WTC11 (cell line): ENCODE measurements around the gene DISC1. TPM values are rescaled to one million over a fixed set of nuclear protein-coding genes. Genes with fewer than 3 reads are reported as not detected.

Experiments used
- ATAC-seq: fragments of 200-7000 bp; cut with Tn5 transposase; 2 replicates; pipeline ENCODE4 v1.10.0; 2021; ENCODE audit warnings: mild to moderate bottlenecking, moderate library complexity
- CTCF ChIA-PET: fragments of 300-600 bp; sonication (Branson Sonifier 250); formaldehyde crosslinking; loops from one replicate; lab custom pipeline; 2021; ENCODE audit warnings: antibody characterized with exemption; lab: Charles Lee
- POLR2A ChIA-PET: fragments of 350-600 bp; sonication (Branson Sonifier 250); formaldehyde crosslinking; loops from one replicate; lab custom pipeline; 2021; ENCODE audit warnings: antibody characterized with exemption; lab: Charles Lee
- DNase-seq: peaks from one replicate; pipeline ENCODE4 v3.0.0; 2021; ENCODE audit warnings: low spot score
- H3K27ac Mint-ChIP-seq: 2 replicates; pipeline ENCODE4 v1.8.0; 2021; ENCODE audit warnings: mixed read lengths
- H3K27me3 Mint-ChIP-seq: 2 replicates; pipeline ENCODE4 v1.8.0; 2021; ENCODE audit warnings: low read depth, mild to moderate bottlenecking, moderate library complexity, mixed read lengths
- H3K36me3 Mint-ChIP-seq: 2 replicates; pipeline ENCODE4 v1.8.0; 2021; ENCODE audit warnings: mixed read lengths
- H3K4me1 Mint-ChIP-seq: 2 replicates; pipeline ENCODE4 v1.8.0; 2022; ENCODE audit warnings: mixed read lengths
- H3K4me3 Mint-ChIP-seq: 2 replicates; pipeline ENCODE4 v1.8.0; 2021; ENCODE audit warnings: mild to moderate bottlenecking, moderate library complexity, mixed read lengths
- H3K9me3 Mint-ChIP-seq: 2 replicates; pipeline ENCODE4 v1.8.0; 2021; ENCODE audit warnings: mixed read lengths
- CBFB ChIP-seq: sonication (generic); formaldehyde crosslinking; IDR thresholded peaks from 2 replicates; pipeline ENCODE4 v1.8.1; 2022; ENCODE audit warnings: mild to moderate bottlenecking, low read depth, missing genetic modification reagents
- ELF4 ChIP-seq: sonication (generic); formaldehyde crosslinking; IDR thresholded peaks from 2 replicates; pipeline ENCODE4 v1.8.1; 2022; ENCODE audit warnings: low read depth, mild to moderate bottlenecking, moderate library complexity, missing genetic modification reagents
- MXD4 ChIP-seq: fragments of 250-450 bp; sonication (Bioruptor Pico); IDR thresholded peaks from 2 replicates; pipeline ENCODE4 v1.8.0; 2021; ENCODE audit warnings: mild to moderate bottlenecking, moderate library complexity, borderline replicate concordance
- NFYB ChIP-seq: sonication (generic); formaldehyde crosslinking; conservative IDR thresholded peaks from 2 replicates; pipeline ENCODE4 v1.8.0; 2022; ENCODE audit warnings: low read depth, missing genetic modification reagents
- NR3C1 ChIP-seq: sonication (generic); formaldehyde crosslinking; conservative IDR thresholded peaks from 2 replicates; pipeline ENCODE4 v1.8.1; 2023; ENCODE audit warnings: low read depth, mild to moderate bottlenecking, missing genetic modification reagents
- RELA ChIP-seq: sonication (generic); formaldehyde crosslinking; IDR thresholded peaks from 2 replicates; pipeline ENCODE4 v1.8.1; 2022; ENCODE audit warnings: missing genetic modification reagents, mild to moderate bottlenecking, borderline replicate concordance
- SMAD3 ChIP-seq: sonication (generic); formaldehyde crosslinking; IDR thresholded peaks from 2 replicates; pipeline ENCODE4 v1.8.0; 2022; ENCODE audit warnings: missing genetic modification reagents, mild to moderate bottlenecking, borderline replicate concordance
- SOX15 ChIP-seq: fragments of 250-450 bp; sonication (Bioruptor Pico); IDR thresholded peaks from 2 replicates; pipeline ENCODE4 v1.9.0; 2021; ENCODE audit warnings: mild to moderate bottlenecking
- TCF7 ChIP-seq: sonication (generic); formaldehyde crosslinking; IDR thresholded peaks from 2 replicates; pipeline ENCODE4 v1.8.0; 2022; ENCODE audit warnings: mild to moderate bottlenecking, low read depth, missing genetic modification reagents, moderate library complexity
- ZBTB21 ChIP-seq: sonication (generic); formaldehyde crosslinking; IDR thresholded peaks from 2 replicates; pipeline ENCODE4 v1.8.1; 2023; ENCODE audit warnings: mild to moderate bottlenecking, missing genetic modification reagents, borderline replicate concordance
- ZNF396 ChIP-seq: fragments of 250-450 bp; sonication (Bioruptor Pico); IDR thresholded peaks from 2 replicates; pipeline ENCODE4 v1.8.0; 2021; ENCODE audit warnings: mild to moderate bottlenecking, moderate library complexity, borderline replicate concordance
- total RNA-seq: library from RNA; stranded (reverse); gene quantifications from 3 replicates; pipeline ENCODE4 v1.2.3, GENCODE V29; 2021
- TF ChIP-seq, protein P1 (sequence below): fragments of 200-600 bp; IDR thresholded peaks from 2 replicates; pipeline ENCODE4 v1.8.0; 2022; ENCODE audit warnings: antibody characterized with exemption
- TF ChIP-seq, protein P2 (sequence below): sonication (generic); formaldehyde crosslinking; IDR thresholded peaks from 2 replicates; pipeline ENCODE4 v1.8.1; 2022; ENCODE audit warnings: low read depth, missing genetic modification reagents, borderline replicate concordance
- TF ChIP-seq, protein P3 (sequence below): fragments of 250-450 bp; sonication (Bioruptor Pico); IDR thresholded peaks from 2 replicates; pipeline ENCODE4 v1.9.0; 2021; ENCODE audit warnings: mild to moderate bottlenecking, borderline replicate concordance
- TF ChIP-seq, protein P4 (sequence below): sonication (generic); formaldehyde crosslinking; IDR thresholded peaks from 2 replicates; pipeline ENCODE4 v1.8.1; 2022; ENCODE audit warnings: missing genetic modification reagents, borderline replicate concordance
- TF ChIP-seq, protein P5 (sequence below): fragments of 250-450 bp; sonication (Bioruptor Pico); IDR thresholded peaks from 2 replicates; pipeline ENCODE4 v1.9.0; 2021; ENCODE audit warnings: mild to moderate bottlenecking
- TF ChIP-seq, protein P6 (sequence below): fragments of 250-450 bp; sonication (Bioruptor Pico); IDR thresholded peaks from 2 replicates; pipeline ENCODE4 v1.8.0; 2021; ENCODE audit warnings: mild to moderate bottlenecking
- TF ChIP-seq, protein P7 (sequence below): sonication (generic); formaldehyde crosslinking; IDR thresholded peaks from 2 replicates; pipeline ENCODE4 v1.8.0; 2022; ENCODE audit warnings: missing genetic modification reagents

DISC1 gene
- total RNA-seq, 1 experiment from 2014 or later = 5.5 TPM

DNA sequence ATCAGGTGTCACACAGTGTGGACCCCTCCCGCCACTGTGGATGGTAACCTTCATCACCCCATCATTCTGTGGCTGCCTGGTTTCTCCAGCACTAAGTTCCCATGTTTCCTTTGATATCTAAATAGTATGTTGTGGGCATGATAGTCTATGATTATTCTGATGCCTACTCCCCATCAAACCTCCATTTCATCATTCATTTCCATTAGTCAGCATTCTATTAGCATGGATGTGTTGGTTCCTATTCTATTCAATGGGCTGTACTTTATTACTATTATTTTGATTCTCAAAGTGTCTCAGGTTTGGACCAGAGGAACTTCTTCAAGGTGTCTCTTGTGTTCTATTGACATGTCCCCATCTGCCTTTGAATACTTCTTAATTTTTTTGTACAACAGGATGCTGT lies 112.0 kb downstream of the DISC1 start:
- H3K27me3 Mint-ChIP-seq = peaks cover 11% of the 10 kb centered on the region
- TF ChIP-seq, protein P1, sequence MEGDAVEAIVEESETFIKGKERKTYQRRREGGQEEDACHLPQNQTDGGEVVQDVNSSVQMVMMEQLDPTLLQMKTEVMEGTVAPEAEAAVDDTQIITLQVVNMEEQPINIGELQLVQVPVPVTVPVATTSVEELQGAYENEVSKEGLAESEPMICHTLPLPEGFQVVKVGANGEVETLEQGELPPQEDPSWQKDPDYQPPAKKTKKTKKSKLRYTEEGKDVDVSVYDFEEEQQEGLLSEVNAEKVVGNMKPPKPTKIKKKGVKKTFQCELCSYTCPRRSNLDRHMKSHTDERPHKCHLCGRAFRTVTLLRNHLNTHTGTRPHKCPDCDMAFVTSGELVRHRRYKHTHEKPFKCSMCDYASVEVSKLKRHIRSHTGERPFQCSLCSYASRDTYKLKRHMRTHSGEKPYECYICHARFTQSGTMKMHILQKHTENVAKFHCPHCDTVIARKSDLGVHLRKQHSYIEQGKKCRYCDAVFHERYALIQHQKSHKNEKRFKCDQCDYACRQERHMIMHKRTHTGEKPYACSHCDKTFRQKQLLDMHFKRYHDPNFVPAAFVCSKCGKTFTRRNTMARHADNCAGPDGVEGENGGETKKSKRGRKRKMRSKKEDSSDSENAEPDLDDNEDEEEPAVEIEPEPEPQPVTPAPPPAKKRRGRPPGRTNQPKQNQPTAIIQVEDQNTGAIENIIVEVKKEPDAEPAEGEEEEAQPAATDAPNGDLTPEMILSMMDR = no peak
- TF ChIP-seq, protein P2, sequence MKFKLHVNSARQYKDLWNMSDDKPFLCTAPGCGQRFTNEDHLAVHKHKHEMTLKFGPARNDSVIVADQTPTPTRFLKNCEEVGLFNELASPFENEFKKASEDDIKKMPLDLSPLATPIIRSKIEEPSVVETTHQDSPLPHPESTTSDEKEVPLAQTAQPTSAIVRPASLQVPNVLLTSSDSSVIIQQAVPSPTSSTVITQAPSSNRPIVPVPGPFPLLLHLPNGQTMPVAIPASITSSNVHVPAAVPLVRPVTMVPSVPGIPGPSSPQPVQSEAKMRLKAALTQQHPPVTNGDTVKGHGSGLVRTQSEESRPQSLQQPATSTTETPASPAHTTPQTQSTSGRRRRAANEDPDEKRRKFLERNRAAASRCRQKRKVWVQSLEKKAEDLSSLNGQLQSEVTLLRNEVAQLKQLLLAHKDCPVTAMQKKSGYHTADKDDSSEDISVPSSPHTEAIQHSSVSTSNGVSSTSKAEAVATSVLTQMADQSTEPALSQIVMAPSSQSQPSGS (CRISPR knock-in tag) = no peak
- TF ChIP-seq NFYB (CRISPR knock-in tag) (no peak), RELA (CRISPR knock-in tag) (no peak), TCF7 (CRISPR knock-in tag) (no peak), ELF4 (no peak), ZNF396 (no peak), ZBTB21 (no peak), SOX15 (no peak)
- TF ChIP-seq, protein P3, sequence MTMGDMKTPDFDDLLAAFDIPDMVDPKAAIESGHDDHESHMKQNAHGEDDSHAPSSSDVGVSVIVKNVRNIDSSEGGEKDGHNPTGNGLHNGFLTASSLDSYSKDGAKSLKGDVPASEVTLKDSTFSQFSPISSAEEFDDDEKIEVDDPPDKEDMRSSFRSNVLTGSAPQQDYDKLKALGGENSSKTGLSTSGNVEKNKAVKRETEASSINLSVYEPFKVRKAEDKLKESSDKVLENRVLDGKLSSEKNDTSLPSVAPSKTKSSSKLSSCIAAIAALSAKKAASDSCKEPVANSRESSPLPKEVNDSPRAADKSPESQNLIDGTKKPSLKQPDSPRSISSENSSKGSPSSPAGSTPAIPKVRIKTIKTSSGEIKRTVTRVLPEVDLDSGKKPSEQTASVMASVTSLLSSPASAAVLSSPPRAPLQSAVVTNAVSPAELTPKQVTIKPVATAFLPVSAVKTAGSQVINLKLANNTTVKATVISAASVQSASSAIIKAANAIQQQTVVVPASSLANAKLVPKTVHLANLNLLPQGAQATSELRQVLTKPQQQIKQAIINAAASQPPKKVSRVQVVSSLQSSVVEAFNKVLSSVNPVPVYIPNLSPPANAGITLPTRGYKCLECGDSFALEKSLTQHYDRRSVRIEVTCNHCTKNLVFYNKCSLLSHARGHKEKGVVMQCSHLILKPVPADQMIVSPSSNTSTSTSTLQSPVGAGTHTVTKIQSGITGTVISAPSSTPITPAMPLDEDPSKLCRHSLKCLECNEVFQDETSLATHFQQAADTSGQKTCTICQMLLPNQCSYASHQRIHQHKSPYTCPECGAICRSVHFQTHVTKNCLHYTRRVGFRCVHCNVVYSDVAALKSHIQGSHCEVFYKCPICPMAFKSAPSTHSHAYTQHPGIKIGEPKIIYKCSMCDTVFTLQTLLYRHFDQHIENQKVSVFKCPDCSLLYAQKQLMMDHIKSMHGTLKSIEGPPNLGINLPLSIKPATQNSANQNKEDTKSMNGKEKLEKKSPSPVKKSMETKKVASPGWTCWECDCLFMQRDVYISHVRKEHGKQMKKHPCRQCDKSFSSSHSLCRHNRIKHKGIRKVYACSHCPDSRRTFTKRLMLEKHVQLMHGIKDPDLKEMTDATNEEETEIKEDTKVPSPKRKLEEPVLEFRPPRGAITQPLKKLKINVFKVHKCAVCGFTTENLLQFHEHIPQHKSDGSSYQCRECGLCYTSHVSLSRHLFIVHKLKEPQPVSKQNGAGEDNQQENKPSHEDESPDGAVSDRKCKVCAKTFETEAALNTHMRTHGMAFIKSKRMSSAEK (CRISPR knock-in tag) = no peak
- TF ChIP-seq, protein P4, sequence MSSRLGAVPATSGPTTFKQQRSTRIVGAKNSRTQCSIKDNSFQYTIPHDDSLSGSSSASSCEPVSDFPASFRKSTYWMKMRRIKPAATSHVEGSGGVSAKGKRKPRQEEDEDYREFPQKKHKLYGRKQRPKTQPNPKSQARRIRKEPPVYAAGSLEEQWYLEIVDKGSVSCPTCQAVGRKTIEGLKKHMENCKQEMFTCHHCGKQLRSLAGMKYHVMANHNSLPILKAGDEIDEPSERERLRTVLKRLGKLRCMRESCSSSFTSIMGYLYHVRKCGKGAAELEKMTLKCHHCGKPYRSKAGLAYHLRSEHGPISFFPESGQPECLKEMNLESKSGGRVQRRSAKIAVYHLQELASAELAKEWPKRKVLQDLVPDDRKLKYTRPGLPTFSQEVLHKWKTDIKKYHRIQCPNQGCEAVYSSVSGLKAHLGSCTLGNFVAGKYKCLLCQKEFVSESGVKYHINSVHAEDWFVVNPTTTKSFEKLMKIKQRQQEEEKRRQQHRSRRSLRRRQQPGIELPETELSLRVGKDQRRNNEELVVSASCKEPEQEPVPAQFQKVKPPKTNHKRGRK (CRISPR knock-in tag) = no peak
- TF ChIP-seq, protein P5, sequence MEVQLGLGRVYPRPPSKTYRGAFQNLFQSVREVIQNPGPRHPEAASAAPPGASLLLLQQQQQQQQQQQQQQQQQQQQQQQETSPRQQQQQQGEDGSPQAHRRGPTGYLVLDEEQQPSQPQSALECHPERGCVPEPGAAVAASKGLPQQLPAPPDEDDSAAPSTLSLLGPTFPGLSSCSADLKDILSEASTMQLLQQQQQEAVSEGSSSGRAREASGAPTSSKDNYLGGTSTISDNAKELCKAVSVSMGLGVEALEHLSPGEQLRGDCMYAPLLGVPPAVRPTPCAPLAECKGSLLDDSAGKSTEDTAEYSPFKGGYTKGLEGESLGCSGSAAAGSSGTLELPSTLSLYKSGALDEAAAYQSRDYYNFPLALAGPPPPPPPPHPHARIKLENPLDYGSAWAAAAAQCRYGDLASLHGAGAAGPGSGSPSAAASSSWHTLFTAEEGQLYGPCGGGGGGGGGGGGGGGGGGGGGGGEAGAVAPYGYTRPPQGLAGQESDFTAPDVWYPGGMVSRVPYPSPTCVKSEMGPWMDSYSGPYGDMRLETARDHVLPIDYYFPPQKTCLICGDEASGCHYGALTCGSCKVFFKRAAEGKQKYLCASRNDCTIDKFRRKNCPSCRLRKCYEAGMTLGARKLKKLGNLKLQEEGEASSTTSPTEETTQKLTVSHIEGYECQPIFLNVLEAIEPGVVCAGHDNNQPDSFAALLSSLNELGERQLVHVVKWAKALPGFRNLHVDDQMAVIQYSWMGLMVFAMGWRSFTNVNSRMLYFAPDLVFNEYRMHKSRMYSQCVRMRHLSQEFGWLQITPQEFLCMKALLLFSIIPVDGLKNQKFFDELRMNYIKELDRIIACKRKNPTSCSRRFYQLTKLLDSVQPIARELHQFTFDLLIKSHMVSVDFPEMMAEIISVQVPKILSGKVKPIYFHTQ (CRISPR knock-in tag) = no peak
- no peak for ATAC-seq
- DNase-seq = no peak
- H3K9me3 Mint-ChIP-seq = peaks cover 15% of the 10 kb centered on the region
- CTCF ChIA-PET = interaction anchor here (2.6 kb wide), 1 partner anchor 18 kb away, joined by 11 read pairs; no protein-coding TSS in a partner anchor
- no peaks in the 10 kb centered on the region for H3K4me1 Mint-ChIP-seq
- H3K4me3 Mint-ChIP-seq = no peak overlapping the region
- H3K27ac Mint-ChIP-seq = no peak overlapping the region
- H3K36me3 Mint-ChIP-seq = no peaks in the 10 kb centered on the region
- POLR2A ChIA-PET = no interaction called here

DNA sequence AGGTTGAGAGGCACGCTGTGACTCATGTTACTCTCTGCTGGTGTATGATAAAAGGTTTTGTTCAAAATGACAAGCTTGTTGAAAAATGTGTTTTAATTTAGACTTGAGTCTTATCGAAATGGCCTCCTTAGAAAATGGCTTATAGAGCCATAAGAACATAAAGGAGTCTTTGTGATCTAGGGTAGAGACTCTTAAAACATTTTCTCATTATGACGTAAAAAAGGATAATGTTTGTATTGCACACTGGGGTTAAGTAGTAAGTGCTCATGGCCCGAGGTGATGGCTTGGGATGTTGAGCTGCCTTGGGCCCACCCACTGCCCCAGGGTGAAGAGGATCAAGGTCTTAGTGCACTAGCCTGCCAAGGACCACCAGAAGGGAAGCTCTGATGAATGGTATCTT lies 117.4 kb downstream of the DISC1 start:
- no peaks in the 10 kb centered on the region for H3K4me1 Mint-ChIP-seq
- H3K27ac Mint-ChIP-seq = no peak overlapping the region
- peaks cover 11% of the 10 kb centered on the region for H3K9me3 Mint-ChIP-seq
- ATAC-seq = no peak
- ChIA-PET CTCF (interaction anchor here (4.8 kb wide), 1 partner anchor 13 kb away, joined by 25 read pairs; no protein-coding TSS in a partner anchor), POLR2A (no interaction called here)
- H3K27me3 Mint-ChIP-seq = peaks cover 11% of the 10 kb centered on the region
- DNase-seq = no peak
- no peaks in the 10 kb centered on the region for H3K36me3 Mint-ChIP-seq
- no peak overlapping the region for H3K4me3 Mint-ChIP-seq
- TF ChIP-seq MXD4 (CRISPR knock-in tag) = no peak
- no peak for TF ChIP-seq CBFB (CRISPR knock-in tag)
- TF ChIP-seq, protein P6, sequence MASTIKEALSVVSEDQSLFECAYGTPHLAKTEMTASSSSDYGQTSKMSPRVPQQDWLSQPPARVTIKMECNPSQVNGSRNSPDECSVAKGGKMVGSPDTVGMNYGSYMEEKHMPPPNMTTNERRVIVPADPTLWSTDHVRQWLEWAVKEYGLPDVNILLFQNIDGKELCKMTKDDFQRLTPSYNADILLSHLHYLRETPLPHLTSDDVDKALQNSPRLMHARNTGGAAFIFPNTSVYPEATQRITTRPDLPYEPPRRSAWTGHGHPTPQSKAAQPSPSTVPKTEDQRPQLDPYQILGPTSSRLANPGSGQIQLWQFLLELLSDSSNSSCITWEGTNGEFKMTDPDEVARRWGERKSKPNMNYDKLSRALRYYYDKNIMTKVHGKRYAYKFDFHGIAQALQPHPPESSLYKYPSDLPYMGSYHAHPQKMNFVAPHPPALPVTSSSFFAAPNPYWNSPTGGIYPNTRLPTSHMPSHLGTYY (CRISPR knock-in tag) = no peak
- TF ChIP-seq RELA (CRISPR knock-in tag) = no peak
- no peak for TF ChIP-seq NR3C1 (CRISPR knock-in tag)
- TF ChIP-seq, protein P7, sequence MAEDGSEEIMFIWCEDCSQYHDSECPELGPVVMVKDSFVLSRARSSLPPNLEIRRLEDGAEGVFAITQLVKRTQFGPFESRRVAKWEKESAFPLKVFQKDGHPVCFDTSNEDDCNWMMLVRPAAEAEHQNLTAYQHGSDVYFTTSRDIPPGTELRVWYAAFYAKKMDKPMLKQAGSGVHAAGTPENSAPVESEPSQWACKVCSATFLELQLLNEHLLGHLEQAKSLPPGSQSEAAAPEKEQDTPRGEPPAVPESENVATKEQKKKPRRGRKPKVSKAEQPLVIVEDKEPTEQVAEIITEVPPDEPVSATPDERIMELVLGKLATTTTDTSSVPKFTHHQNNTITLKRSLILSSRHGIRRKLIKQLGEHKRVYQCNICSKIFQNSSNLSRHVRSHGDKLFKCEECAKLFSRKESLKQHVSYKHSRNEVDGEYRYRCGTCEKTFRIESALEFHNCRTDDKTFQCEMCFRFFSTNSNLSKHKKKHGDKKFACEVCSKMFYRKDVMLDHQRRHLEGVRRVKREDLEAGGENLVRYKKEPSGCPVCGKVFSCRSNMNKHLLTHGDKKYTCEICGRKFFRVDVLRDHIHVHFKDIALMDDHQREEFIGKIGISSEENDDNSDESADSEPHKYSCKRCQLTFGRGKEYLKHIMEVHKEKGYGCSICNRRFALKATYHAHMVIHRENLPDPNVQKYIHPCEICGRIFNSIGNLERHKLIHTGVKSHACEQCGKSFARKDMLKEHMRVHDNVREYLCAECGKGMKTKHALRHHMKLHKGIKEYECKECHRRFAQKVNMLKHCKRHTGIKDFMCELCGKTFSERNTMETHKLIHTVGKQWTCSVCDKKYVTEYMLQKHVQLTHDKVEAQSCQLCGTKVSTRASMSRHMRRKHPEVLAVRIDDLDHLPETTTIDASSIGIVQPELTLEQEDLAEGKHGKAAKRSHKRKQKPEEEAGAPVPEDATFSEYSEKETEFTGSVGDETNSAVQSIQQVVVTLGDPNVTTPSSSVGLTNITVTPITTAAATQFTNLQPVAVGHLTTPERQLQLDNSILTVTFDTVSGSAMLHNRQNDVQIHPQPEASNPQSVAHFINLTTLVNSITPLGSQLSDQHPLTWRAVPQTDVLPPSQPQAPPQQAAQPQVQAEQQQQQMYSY (CRISPR knock-in tag) = no peak
- TF ChIP-seq SMAD3 (CRISPR knock-in tag) = no peak
